Urinary bladder (tissue), 4 donors: ENCODE data around the gene VDR. TPM values are rescaled to one million over a fixed set of nuclear protein-coding genes. Genes with fewer than 3 reads are reported as not detected.

ENCODE experiments used
- DNase-seq: peaks from one replicate; pipeline ENCODE4 v3.0.0-alpha.2; 2015; ENCODE audit errors: extremely low spot score
- H3K27ac ChIP-seq: one replicate; pipeline ENCODE4 v1.5.1; 2013; ENCODE audit warnings: low read depth, mild to moderate bottlenecking, moderate library complexity
- H3K36me3 ChIP-seq: one replicate; pipeline ENCODE4 v1.6.1; 2013; ENCODE audit warnings: mild to moderate bottlenecking, moderate library complexity; ENCODE audit not compliant: insufficient read depth
- H3K4me1 ChIP-seq: one replicate; pipeline ENCODE4 v1.6.1; 2013; ENCODE audit warnings: mild to moderate bottlenecking, moderate library complexity; ENCODE audit not compliant: insufficient read depth
- H3K4me3 ChIP-seq: one replicate; pipeline ENCODE4 v1.5.1; 2013; ENCODE audit warnings: low read depth, low read length
- WGBS: extraction: QIAGEN DNeasy Blood & Tissue Kit; methylation state at CpG from one replicate; pipeline ENCODE4 v1.1.7; 2013; 5-methylcytosine and 5-hydroxymethylcytosine counted together
- polyA plus RNA-seq: library from polyadenylated mRNA; stranded (reverse); fragments of 200-250 nt; gene quantifications from one replicate; pipeline ENCODE4 v1.2.3, GENCODE V29; 2013
- total RNA-seq: library from RNA; depleted of rRNA; stranded (reverse); fragments of >200 nt; gene quantifications from one replicate; pipeline ENCODE4 v1.2.3, GENCODE V29; 2014
- donor health status: healthy with polysubstance abuse.
- donor health status: healthy.

Gene VDR
- total and polyA plus RNA-seq, 2 donors = 0.79 to 3.7 TPM

DNA sequence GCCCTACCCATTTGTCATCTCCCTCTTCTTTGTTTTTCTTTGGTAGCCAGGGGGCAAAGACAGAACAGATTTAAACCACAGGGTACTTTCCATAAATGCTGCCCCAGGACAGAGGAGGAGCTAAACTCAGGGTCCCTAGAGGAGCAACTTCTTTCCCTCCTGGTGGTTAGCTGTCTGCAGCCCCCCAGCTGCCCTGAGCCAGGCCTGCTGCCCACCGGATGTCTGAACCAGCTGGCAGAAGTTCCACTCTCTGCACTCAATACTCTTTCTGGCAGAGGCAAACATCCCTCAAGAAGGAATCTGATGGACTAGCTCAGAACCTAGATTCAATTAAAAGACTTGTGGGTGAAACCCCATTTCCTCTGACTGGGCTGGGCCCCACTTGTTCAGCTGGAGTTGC, 10.7 kb downstream of the VDR start:
- Histone ChIP-seq H3K4me3 (no peak overlapping the region), H3K27ac (no peak overlapping the region), H3K4me1 (no peaks in the 10 kb centered on the region), H3K36me3 (no peaks in the 10 kb centered on the region)
- no peak for DNase-seq
- 50% methylated on average over 1 of the region's 1 CpG for WGBS

- DNase-seq = no peak
- no peaks in the 10 kb centered on the region for H3K4me1 ChIP-seq
These were observed 12.0 kb downstream of the VDR start for GRCh38 chr12:47892819-47893218.

DNA sequence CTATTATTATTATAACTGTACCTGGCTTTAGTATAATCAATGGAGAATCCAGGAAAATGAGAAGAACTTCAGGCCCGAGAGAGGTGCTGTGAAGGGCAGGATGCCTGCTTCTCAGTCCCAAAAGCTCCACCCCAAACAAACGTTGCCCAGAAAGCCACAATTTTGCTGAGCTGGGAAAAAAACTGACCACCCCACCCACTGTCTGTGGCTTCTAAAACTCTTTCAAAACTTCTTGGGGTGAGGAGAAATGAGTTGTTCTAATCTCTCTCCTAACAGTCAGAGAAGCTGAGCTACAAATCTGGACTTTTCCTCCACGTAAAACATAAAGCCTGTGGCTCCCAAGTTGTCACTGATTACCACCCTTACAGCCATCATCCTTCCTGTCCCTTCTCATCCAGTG, 13.4 kb downstream of the VDR start:
- no peak overlapping the region for H3K4me3 ChIP-seq
- no peak overlapping the region for H3K27ac ChIP-seq
- H3K36me3 ChIP-seq = no peaks in the 10 kb centered on the region
- no peak for DNase-seq
- 53% methylated on average over 3 of the region's 3 CpGs for WGBS
- no peaks in the 10 kb centered on the region for H3K4me1 ChIP-seq

More at GRCh38 chr12:47892819-47893218, 12.0 kb downstream of the VDR start:
- Histone ChIP-seq H3K27ac (no peak overlapping the region), H3K4me3 (no peak overlapping the region), H3K36me3 (no peaks in the 10 kb centered on the region)
- WGBS = 76% methylated on average over 5 of the region's 5 CpGs

DNA sequence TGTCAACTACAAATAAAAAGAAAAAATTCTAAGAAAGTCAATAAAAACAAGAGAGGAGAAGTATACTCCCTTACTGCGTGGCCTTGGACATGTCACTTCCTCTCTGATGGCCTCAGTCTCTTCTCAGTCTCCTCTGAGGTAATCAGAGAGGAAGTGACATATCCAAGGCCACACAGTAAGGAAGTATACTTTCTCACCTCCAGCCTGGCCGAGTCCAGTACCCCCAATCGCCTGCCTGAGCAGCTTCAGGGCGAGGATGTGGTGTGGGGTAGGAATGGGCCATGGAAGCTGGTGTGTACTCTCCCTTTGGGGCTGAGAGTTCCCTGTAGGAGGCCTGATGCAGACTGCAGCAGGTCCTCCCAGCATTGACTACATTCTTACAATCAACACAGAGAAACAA, 15.8 kb downstream of the VDR start:
- Histone ChIP-seq H3K27ac (no peak overlapping the region), H3K4me3 (no peak overlapping the region), H3K4me1 (no peaks in the 10 kb centered on the region), H3K36me3 (no peaks in the 10 kb centered on the region)
- 81% methylated on average over 4 of the region's 4 CpGs for WGBS
- DNase-seq = no peak

DNA sequence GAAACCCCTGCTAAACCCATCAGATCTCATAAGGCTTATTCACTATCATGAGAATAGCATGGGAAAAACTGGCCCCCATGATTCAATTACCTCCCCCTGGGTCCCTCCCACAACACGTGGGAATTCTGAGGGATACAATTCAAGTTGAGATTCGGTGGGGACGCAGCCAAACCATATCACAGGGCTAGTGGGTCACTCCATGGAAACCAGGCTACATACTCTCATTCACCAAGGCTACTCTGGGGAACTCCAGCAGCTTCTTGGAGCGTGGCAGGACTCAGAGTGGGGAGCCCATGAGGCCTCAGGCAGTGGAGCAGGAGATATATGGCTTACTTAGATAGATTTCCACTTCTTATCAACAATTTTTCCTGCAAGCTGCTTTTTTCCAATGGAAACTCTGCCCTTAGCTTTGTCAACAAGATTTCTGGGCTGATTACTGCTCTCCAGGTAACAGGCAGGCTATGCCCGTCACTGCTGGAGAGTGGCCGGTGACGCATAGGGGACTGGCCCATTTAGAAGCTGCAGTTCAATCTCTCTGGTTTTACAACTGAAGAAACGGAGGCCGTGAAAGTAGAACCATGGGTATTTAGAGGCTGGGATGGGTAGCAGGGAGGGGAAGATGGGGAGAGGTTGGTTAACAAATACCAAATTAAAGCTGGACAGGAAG, 16.5 kb downstream of the VDR start:
- DNase-seq = no peak
- Histone ChIP-seq H3K4me3 (no peak overlapping the region), H3K27ac (no peak overlapping the region), H3K4me1 (no peaks in the 10 kb centered on the region), H3K36me3 (no peaks in the 10 kb centered on the region)
- WGBS = 90% methylated on average over 9 of the region's 9 CpGs

GRCh38 chr12:47887529-47887928, 17.3 kb downstream of the VDR start:
- H3K36me3 ChIP-seq = no peaks in the 10 kb centered on the region
- H3K4me1 ChIP-seq = no peaks in the 10 kb centered on the region
- no peak for DNase-seq
- 73% methylated on average over 3 of the region's 3 CpGs for WGBS
- H3K27ac ChIP-seq = no peak overlapping the region
- H3K4me3 ChIP-seq = no peak overlapping the region

GRCh38 chr12:47886510-47887240, 18.1 kb downstream of the VDR start:
- WGBS = 81% methylated on average over 13 of the region's 13 CpGs
- no peaks in the 10 kb centered on the region for H3K4me1 ChIP-seq
- no peak for DNase-seq
- H3K4me3 ChIP-seq = no peak overlapping the region
- H3K27ac ChIP-seq = no peak overlapping the region
- no peaks in the 10 kb centered on the region for H3K36me3 ChIP-seq

GRCh38 chr12:47885566-47885965, 19.2 kb downstream of the VDR start:
- WGBS = 91% methylated on average over 2 of the region's 2 CpGs

GRCh38 chr12:47885012-47885501, 19.7 kb downstream of the VDR start:
- Histone ChIP-seq H3K4me1 (no peaks in the 10 kb centered on the region), H3K4me3 (no peak overlapping the region), H3K36me3 (no peaks in the 10 kb centered on the region), H3K27ac (no peak overlapping the region)
- DNase-seq = no peak
- WGBS = 85% methylated on average over 10 of the region's 10 CpGs

More at GRCh38 chr12:47885566-47885965, 19.2 kb downstream of the VDR start:
- Histone ChIP-seq H3K36me3 (no peaks in the 10 kb centered on the region), H3K27ac (no peak overlapping the region), H3K4me1 (no peaks in the 10 kb centered on the region), H3K4me3 (no peak overlapping the region)
- no peak for DNase-seq

GRCh38 chr12:47884501-47884900, 20.3 kb downstream of the VDR start:
- H3K27ac ChIP-seq = no peak overlapping the region
- H3K36me3 ChIP-seq = no peaks in the 10 kb centered on the region
- 80% methylated on average over 3 of the region's 3 CpGs for WGBS
- no peak overlapping the region for H3K4me3 ChIP-seq
- DNase-seq = no peak
- H3K4me1 ChIP-seq = no peaks in the 10 kb centered on the region

GRCh38 chr12:47883663-47884195, 21.1 kb downstream of the VDR start:
- 92% methylated on average over 5 of the region's 5 CpGs for WGBS
- no peak overlapping the region for H3K27ac ChIP-seq

GRCh38 chr12:47882781-47883546, 21.8 kb downstream of the VDR start:
- Histone ChIP-seq H3K4me1 (no peaks in the 10 kb centered on the region), H3K4me3 (no peak overlapping the region), H3K36me3 (no peaks in the 10 kb centered on the region), H3K27ac (no peak overlapping the region)
- DNase-seq = no peak
- WGBS = 74% methylated on average over 16 of the region's 16 CpGs

More at GRCh38 chr12:47883663-47884195, 21.1 kb downstream of the VDR start:
- Histone ChIP-seq H3K4me1 (no peaks in the 10 kb centered on the region), H3K4me3 (no peak overlapping the region), H3K36me3 (no peaks in the 10 kb centered on the region)
- no peak for DNase-seq

- H3K36me3 ChIP-seq = no peaks in the 10 kb centered on the region
- no peak for DNase-seq
- no peaks in the 10 kb centered on the region for H3K4me1 ChIP-seq
- no peak overlapping the region for H3K4me3 ChIP-seq
- 67% methylated on average over 8 of the region's 8 CpGs for WGBS
- H3K27ac ChIP-seq = no peak overlapping the region
These were observed 22.9 kb downstream of the VDR start for GRCh38 chr12:47881826-47882427.
